NOMO-1 (cell line): ENCODE measurements around the gene SOCS7.
A peak's percentile ranks its signal among the peaks of the same experiment; 100 is the strongest.
"Not testable (repeated sequence)": the region's sequence is repeated elsewhere in the genome, so short reads cannot be mapped to it uniquely, and the experiment has no call there.

Source experiments
- DNase-seq, 2 experiments: peaks; one replicate each; lab custom pipeline; 2025; ENCODE audit not compliant: unreplicated experiment in 2 of 2; lab: John Stamatoyannopoulos, UW

The SOCS7 gene

DNA sequence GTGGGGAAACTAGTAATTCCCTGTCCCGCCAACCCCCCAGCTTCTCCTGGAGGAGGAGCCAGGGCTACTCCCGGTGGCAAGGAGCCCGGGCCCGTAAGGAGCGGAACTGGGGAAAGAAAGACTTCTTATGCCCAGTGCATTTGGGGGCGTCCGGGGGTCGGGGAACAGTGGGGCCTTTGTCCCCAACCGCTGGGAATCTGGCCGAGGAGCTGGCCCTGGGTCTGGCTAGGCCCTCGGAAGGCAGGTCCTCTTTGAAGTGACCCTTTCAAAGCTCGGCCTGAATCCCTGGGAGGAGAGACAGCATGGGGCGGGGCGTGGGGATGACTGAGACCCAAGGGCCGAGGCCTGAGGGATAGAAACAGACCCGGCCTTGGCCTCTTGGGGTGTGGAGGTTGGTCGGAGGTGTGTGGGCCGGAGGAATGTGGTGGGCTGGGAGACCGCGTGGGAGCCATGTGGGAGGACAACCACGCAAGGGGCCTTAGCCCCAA lies 82.6 kb downstream of the SOCS7 start:
- DNase-seq = no peak

GRCh38 chr17:38435795-38436194 lies 84.2 kb downstream of the SOCS7 start:
- DNase-seq = no peak

DNA sequence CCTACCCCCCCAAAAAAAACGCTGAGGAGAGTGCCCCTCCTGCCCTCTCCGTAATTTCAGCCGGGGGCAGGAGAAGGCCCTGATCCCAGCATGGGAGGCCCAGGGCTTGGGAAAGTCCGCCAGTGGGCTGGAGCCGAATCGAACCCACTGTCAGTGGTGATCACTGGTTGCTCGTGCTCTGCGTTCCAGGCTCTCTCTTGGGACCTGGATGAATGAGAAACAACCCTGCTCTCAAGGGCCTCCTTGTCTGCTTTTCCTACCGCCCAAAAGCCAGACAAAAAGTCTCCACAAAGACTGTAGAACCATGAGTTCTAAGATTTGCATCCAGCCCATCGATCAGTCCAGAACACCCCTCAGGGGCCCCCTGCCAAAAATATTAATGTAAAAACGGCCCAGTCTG lies 84.7 kb downstream of the SOCS7 start:
- DNase-seq = no peak

DNA sequence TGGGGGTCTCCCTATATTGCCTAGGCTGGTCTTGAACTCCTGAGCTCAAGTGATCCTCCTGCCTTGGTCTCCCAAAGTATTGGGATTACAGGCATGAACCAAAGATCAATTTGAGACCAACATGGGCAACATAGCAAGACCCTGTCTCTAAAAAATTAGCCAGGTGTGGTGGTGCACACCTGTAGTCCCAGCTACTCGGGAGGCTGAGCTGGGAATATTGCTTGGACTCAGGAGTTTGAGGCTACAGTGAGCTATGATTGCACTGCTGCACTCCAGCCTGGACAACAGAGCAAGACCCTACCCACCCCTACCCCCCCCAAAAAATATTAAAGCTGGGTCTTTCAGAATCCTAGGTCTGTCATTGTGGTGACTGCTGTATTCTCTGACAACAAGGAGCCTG lies 85.7 kb downstream of the SOCS7 start:
- DNase-seq = not testable (repeated sequence)

DNA sequence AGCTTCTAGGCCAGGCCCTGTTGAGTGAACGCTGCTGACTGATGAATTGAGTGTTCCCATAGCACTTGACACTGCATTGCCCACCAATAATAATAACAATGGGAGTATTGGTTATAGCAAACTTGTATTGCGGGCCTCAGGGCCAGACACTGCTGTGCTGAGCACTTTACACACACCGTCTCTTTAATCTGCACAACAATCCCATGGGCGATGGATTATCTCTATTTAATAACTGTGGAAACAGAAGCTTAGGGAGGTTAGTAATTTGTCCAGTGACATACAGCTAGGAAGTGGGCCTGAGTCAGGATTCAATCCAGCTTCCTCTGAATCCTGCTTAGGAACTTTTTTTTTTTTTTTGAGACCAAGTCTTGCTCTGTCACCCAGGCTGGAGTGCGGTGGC lies 87.8 kb downstream of the SOCS7 start:
- no peak for DNase-seq

- DNase-seq = no peak
These were observed 89.2 kb downstream of the SOCS7 start for GRCh38 chr17:38440614-38441397.

- no peak for DNase-seq
These were observed 89.9 kb downstream of the SOCS7 start for GRCh38 chr17:38441429-38442061.

DNA sequence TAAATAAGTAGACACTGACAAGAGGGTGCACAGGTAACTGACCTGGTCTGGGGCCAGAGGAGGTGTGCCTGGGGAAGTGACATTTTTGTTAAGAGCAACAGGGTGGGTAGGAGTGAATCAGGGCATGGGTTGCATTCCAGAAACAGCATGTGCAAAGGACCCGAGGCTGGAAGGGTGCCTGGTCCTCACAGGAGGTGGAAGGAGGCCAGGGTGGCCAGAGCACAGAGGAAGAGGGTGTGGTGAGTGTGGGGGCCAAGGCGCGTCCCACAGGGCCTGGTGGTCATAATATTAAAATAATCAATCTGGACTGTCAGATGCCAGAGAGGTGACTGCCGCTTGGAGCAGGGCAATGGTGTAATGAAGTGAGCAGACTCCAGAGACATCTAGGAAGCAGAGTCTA lies 90.9 kb downstream of the SOCS7 start:
- no peak for DNase-seq

DNA sequence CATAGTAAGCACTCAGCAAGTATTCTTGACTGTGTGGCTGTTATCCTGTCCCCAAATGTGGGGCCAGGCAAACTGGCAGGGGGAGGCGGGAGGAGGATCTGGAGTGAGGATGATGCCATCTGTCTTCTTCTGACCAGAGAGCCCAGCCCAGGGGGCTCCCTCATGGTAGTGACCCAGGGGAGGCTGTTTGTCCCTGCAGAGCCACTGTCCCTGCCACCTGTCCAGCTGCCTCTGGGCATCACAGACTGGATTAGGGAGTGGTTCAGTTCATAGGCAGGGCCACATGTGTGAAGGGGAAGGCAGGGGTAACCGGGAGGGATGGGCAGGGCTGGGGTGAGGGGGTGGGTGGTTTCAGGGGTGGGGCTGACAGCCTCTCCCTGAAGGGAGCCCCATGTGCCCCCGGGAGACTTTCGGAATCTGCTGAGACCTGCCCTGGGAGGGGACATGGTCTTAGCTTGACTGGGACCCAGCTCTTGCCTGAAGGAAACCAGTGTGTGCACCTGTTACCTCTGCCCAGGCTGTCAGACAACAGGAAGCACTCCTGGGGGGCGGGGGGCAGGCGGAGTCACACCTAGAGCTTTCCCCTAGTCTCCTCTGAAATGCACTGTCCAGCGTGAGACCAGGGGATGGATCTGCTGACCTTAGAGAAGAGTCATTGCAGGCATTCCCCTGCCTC lies 91.8 kb downstream of the SOCS7 start:
- no peak for DNase-seq

- peak; percentile 11 to 29 for DNase-seq
These were observed 92.5 kb downstream of the SOCS7 start for GRCh38 chr17:38444151-38444550.

GRCh38 chr17:38447502-38448085 lies 96.0 kb downstream of the SOCS7 start:
- DNase-seq = no peak

GRCh38 chr17:38448208-38448771 lies 96.6 kb downstream of the SOCS7 start:
- no peak for DNase-seq

- no peak for DNase-seq
These were observed 97.7 kb downstream of the SOCS7 start for GRCh38 chr17:38449364-38449763.

DNA sequence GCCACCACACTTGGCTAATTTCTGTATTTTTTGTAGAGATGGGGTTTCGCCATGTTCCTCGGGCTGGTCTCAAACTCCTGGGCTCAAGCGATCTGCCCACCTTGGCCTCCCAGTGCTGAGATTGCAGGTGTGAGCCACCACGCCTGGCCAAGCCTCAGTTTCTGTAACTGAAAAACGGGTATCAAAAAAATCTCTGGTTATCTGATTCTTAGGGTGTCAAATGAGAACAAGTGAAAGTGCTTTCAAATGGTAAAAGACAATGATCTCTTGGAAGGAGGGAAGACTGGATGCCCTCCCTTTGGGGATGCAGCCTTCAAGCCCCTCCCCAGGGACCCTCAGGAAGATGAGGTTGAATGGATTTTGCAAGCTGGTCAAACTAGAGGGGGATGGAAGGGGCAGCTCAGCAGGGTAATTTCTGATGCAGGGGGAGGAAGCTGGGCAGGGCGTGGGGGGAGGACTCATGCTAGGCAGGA lies 98.9 kb downstream of the SOCS7 start:
- DNase-seq = no peak

GRCh38 chr17:38451030-38451839 lies 99.6 kb downstream of the SOCS7 start:
- DNase-seq = no peak

- no peak for DNase-seq
These were observed 100.3 kb downstream of the SOCS7 start for GRCh38 chr17:38451840-38452529.

GRCh38 chr17:38452719-38453118 lies 101.1 kb downstream of the SOCS7 start:
- no peak for DNase-seq

GRCh38 chr17:38453951-38454421 lies 102.3 kb downstream of the SOCS7 start:
- no peak for DNase-seq

DNA sequence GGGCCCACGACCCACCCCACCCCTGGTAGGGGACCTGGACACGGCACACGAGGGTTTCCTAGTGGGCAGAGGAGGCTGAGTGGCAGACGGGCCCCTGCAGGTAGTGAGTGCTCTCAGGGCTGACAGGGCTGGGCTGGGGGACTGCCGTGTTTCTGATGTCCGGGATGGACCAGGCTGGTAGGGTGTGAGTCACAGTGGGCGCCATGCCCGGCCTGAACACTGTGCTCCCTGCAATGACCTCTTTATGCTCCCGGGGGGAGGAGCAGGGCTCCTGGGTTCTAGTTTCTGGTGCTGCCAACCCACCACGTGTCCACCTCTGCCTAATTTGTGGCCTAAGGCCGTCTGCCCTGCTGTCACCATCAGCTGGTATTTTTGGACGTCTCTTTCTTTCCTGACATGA lies 102.9 kb downstream of the SOCS7 start:
- no peak for DNase-seq
